OCI-LY1 (cell line): ENCODE data around the gene TEDC2.

Experiments used
- CTCF ChIP-seq: fragments of 200-600 bp; sonication (generic), shearing (Covaris generic); IDR thresholded peaks from 2 replicates; pipeline ENCODE4 v1.5.1; 2017; ENCODE audit warnings: mild to moderate bottlenecking, antibody characterized with exemption, low read length, moderate library complexity, mixed read lengths
- EZH2 ChIP-seq: fragments of 200-600 bp; sonication (generic), shearing (Covaris generic); IDR thresholded peaks from 2 replicates; pipeline ENCODE4 v1.8.0; 2017; ENCODE audit warnings: borderline replicate concordance, mixed run types, mild to moderate bottlenecking, antibody characterized with exemption, low read length, moderate library complexity, mixed read lengths

DNA sequence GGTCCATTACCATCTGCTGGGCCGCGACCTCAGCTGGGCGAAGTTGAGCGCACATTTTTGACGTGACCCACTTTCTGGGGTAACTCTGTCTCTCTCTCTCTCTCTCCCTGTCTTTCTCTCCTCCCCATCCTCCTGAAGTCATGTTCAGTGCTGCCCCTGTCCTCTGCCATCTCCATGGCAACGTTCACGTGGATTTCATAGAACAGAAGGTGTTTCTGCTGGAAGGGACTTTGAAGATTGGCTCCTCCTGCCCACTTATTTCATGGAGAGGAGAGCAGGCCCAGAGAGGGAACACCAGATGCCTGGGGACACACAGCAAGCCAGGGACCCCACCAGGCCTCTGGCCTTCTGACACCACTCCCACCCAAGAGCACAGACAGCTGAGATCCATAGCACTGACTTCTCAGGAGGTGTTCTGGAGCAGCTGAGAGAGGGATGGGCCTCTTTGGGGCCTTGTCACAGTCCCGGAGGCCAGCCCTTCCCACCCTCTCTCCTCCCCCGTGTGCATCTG lies 34.8 kb upstream of the TEDC2 start:
- TF ChIP-seq CTCF (no peak), EZH2 (no peak)
